HG03460 (cell line): Measurements from ENCODE around the gene SMYD3.

Source experiments
- ATAC-seq: cut with Tn5 transposase; IDR thresholded peaks from one replicate; pipeline ENCODE4 v1.9.1; 2021; ENCODE audit not compliant: unreplicated experiment

Gene SMYD3

DNA sequence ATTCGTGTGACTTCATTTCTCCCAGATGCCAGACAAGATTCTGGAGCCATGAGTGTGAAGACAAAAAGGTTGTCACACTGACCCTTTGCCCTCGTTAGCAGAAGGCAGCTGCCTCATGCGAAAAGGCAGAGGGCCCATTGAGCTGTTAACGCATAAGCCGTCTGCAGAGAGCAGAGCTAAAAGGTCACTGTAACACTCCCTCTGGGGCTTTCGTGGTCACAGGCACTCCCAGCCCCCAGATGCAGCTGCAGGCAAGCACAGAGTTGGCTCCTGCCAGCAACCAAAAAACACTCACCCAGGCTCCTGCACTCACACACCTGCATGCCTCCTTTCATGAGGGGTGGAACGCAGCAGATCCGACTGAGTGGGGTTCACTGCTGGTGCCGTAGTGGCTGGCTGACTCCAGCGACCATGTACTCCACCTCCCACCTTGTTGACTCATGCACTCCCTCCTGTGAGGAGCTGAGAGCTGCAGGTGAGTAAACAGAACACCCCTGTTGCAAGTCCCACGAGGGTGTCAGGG lies 287.5 kb downstream of the SMYD3 start:
- no peak for ATAC-seq

DNA sequence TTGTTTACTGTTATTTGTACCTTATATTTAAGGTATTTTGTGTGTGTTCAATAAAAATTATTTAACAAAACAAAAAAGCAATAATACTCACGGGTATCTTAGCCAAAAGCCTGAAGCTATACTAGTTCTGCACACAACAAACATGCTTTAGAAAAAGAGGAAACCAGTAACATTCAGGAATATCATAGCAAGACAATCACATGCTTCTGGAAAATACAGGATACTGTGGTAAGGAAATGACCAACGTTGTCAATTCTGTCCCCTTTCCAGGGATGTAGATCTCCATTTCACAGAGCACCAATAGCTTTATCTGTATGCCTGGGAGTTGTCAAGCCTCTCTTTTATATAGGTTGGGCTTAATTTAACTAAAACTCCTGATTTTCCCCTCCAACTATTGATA lies 288.4 kb downstream of the SMYD3 start:
- no peak for ATAC-seq

DNA sequence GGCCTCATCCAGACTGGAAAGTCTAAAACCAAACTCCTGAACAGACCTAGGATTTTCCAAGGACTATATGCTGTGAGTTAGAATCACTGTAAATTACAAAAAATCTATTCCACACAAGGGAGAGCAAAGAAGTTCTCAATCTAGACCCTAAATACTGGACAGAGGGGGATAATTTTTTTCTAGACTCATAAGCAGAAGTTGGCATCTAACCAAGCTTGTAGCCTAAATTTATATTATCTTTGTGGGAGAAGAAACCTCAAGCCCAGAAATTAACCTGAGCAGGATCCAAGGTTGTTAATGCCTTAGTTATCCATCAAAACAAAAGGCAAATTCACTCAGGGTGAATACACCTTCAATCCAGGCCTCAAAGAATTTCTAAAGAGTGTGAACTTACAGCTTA lies 290.2 kb downstream of the SMYD3 start:
- no peak for ATAC-seq

DNA sequence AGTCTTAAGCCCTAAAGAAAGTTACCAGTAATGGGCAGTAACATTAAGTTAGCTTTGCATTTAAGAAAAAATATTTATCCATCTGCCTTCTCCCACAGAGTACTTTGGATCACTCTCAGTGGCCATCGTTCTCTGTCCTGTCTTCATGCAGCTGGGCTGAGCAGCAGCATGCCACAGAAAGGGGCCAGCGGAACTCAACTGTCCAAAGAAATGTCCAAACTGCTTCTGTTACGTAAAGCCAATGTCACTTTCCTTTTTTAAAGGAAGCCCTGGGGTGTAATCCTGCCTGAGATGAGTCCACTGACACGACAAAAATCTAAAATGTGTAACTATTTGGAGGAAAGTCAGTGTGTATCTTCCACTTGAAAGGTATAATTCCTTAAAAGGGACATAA lies 291.6 kb downstream of the SMYD3 start:
- no peak for ATAC-seq

DNA sequence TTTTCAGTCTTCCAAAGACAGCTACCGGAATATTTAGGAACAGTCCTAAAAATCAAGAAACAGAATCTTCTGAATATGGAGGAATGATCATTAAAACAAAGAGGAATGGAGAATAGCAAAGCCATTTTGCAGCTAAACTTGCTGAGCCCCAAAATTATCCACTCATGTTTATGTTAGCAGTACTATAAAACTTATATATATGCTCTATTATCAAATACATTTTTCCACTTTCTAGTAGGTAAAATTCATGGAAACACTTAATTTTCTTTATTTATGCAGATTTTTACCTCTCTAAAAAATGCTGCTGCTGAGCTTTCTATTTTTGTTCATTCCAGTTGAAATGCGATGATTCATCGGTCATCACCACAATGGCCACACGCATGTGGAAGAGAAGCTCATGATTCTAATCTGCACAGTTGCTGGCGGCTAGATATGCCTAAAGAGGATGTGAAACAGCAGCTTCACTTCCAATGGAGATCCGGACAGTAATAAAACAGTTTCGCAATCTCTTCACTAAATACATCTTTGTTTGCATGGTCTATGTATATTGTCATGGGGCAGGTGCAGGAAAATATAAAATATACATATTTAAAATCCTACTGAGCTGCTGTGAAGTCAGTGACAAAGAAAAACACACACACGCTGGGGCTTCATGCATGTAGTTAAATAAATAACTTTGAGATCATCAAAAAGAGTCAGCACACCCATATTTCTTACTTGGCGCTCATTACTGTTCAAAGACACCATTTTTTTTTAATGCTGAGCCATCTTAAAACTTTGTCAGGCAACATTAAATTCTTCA lies 292.2 kb downstream of the SMYD3 start:
- peak; percentile 96 for ATAC-seq

DNA sequence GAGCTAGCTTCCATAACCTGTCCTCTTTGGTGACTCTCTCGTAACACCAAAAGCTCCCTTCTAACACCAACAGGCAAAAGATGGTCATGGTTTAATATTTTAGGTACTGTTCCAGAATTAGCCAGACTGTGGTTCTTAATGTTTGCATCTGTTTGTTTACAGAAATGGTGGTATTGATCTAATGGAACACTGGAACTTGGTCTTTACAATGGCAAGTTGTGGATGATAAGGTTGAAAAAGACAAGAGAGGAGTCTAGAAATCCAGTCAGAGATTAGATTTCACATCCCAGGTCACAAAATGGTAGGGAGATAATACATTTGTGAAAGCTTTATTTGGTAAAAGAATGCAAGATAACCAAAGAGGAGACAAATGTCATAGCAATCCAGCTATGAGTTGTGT lies 293.1 kb downstream of the SMYD3 start:
- no peak for ATAC-seq

DNA sequence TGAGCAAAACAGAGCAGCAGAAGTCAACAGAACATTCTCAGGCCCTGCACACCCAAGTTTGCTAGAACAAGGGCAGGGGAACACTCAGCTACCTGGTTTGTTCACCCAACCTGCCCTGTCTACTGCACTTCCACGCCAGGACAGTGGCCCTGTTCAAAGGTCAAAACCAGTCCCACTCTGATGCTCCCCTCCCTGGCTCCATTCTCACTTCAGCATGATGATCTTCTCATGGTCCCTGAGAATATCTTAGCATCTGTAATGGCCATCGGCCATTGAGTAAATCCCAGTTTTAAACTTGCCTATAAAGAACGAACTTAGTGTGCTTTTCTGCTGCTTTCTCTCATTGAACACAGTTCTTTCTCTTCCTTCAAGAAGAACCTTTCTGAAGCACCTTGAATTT lies 293.6 kb downstream of the SMYD3 start:
- ATAC-seq = no peak

DNA sequence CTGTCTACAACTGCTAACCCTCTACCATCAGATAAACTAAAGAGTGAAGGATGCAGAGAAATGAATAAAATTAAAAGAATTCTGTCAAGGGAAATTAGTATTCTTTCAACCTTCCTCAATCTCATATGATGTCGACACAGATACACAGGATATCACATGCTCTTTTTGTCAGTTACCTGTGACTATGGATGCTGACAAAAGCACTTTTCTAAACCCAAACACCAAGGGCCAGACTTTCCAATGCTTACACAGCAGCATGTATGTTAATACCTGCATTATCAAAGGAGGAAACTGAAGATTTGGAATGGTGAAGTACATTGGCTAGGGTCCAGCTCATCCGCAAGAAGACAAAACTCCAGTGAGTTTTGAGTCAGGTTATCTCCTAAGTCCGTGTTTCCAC lies 294.0 kb downstream of the SMYD3 start:
- ATAC-seq = no peak

DNA sequence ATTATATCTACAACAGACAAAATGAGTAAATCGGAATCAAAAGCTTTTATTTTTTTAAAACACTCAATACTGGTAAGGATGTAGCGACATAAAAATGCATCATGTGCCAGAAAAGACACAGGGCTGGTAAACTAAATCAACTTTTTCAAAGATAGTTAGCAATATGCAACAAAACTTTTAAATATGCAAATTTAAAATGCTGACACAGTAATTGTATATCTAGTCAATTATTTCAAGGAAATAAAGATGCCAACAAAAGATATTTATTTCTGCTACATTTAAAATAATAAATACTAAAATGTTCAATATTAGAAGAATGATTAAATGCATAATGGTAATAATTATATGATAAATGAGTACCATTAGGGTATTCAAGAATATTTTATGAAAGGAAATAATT lies 295.1 kb downstream of the SMYD3 start:
- no peak for ATAC-seq

DNA sequence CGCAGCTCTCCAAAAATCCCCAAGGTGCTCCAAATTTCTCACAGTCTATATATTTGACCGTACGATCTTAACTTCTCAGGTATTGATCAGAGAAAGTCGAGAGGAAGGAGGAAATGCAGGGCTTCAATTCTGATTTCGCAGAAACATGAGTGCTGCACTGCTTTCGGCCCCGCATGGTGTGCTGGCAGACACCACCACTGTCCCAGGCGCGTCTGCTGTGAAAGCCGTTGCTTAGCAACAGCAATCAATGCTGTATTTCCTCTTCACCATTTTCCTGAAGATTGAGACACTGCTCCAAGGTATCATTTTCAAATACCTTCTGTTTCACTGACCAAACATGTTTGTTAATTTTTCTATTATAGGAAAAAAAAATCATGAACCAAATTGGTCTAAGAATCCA lies 296.3 kb downstream of the SMYD3 start:
- ATAC-seq = no peak

DNA sequence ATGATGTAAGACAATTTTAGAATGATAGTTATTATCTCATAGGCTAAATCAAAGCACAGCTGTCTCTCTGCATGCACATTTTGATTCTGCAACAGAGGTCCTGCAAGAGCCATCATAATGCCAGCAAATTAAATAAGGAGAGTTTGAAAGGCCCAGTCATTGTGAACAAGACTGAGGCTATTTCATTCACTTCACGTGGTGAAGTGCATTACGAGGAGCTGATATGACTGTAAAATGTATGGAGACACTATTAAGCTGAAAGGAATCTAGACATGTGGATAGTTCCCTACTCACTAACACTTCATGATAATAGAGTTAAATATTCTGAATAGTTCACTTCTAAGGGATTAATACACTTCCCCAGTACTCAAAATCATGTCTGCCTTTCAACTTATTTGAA lies 299.0 kb downstream of the SMYD3 start:
- no peak for ATAC-seq

DNA sequence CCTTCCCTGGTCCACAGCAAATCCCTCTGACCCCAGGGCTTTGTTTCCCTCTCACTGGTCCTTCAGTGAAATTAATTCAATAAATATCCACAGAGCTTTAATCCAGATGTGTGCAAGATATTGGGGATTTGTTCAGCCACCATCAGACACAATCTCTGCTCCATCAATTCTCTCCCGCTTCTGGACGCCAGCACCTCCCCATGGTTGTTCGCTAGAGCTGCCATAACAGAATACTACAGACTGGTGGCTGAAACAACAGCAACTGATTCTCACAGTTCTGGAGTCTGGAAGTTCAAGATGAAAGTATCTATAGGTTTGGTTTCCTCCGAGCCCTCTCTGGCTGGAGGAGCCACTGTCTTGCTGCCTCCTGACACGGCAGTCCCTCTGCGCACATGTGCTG lies 303.9 kb downstream of the SMYD3 start:
- no peak for ATAC-seq

DNA sequence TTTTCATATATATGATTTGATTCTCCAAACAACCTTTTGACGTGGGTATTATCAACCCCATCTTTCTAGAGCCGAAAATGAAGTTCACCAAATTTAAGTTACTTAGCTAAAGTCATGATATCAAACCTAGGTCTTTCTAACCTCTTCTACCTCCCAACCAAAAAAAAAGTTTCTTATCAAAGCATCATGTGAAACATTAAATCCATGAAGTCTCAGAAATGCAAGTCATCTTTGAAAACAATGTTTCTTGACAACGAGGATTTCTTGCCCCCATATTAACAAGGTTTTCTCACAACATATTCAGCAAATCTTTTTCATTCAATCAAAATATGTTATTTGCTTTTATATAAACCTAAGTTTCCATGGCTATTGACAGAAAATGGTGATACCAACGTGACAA lies 306.3 kb downstream of the SMYD3 start:
- ATAC-seq = no peak

DNA sequence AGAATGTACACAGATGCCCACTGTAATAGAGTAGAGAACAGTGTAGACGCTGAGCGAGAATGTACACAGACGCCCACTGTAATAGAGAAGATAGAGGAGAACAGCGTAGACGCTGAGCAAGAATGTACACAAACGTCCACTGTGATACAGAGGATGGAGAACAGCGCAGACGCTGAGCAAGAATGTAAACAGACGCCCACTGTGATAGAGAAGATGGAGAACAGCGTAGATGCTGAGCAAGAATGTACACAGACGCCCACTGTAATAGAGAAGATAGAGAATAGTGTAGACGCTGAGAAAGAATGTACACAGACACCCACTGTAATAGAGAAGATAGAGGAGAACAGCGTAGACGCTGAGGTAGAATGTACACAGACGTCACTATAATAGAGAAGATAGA lies 306.9 kb downstream of the SMYD3 start:
- no peak for ATAC-seq

DNA sequence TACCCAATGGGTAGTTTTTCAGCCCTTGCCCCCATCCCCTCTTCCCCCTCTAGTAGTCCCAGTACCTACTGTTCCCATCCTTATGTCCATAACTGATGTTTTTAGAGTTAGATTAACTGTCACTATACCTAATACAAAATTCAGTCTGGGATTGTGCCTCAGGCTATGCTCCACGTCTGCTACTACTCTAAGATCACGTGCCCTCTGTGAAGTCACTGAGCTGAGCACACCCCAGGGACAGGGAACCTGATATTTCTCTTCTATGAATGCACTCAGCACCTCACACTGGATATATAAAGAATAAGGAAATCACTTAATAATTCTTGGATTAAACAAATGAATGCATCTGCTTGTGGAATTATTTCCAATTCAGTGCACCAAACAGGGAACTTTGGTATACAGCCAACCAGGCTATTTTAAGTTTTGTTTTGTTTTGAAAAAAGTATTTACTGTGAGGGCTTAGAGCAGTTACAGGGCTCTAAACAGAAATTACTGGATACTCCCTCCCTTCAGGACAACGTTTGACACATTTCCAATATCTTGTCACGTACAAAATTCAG lies 307.9 kb downstream of the SMYD3 start:
- ATAC-seq = no peak

DNA sequence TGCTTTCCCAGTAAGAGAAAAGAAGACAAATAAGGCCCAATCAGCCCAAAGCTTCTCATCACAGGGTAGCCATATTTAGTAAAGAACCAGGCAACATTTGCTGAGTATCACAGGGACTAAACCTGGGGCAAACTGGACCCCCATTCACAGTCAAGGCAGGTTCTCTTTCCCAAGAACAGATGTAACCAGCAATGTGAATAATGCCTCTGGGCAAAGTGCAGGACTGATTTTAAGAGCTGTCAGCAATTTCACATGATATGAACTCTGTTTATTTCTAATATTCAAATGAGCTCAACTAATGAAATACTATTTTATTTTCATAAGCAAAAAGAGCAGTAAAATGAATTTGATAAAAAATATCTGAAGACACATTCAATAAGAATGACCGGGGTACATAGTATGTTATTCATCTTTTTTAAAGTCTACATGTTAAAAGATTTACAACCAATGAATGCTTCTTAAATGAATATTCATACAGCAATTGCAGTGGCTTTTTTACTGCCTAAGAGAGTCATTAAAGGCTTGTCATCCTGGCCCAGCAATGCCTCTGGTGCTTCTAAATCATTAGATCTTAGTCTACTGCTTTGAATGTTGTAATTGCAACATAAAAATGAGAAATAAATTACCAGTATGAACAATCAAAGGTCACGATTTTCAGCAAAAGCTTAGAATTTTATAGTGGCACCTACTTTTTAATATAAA lies 308.8 kb downstream of the SMYD3 start:
- ATAC-seq = no peak

DNA sequence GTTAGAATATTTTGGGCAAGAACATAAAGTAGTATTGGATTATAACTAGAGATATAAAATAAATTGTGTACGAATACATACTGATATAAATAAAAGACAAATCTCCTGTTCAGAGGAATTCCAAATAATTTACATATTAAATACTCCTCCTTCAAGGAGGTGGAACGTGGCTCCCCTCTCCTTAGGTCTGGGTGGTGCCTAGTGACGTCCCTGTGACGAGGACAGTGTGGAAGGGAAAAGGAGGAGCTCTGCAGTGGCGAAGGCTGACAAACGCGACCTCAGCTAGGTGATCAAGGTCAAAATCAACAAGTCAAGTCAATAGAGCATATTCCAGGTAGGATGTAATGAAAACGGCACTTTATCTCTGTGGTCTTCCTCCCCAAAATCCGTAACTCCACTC lies 310.0 kb downstream of the SMYD3 start:
- no peak for ATAC-seq

DNA sequence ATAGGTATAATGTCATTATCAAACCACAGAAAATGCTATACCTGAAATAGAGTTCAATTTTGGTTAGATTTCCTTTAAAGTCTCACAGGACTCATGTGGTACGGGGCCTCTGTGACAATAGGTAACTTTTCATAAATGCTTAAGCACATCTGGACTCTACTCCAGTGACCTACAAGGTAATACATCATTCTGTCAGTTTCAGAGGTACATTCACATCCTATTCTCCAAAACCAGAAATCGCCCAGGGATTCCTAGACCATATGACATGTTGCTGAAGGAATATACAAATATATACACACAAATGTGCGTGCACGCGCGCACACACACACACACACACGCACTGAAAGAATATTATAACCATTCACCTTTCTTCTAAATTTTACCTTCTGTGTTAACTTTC lies 311.8 kb downstream of the SMYD3 start:
- no peak for ATAC-seq

DNA sequence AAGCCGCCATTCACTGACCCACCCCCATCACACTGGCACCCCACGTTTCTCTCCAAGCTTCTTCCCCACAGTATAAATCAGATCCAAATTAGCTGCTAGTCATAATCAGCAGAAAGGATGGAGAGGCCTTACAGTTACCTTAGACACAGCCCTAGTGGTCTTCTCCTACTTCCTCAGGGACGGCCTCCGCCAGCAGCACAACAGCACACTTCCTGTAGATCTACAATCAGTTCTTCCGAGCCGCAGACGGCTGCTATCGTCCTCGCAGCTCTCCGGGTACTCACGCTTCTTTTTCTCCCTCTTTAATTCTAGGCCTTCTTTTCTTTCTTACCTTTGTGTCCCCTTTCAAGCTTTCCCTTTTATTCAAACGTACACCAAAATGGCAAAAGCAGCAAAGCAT lies 313.5 kb downstream of the SMYD3 start:
- no peak for ATAC-seq

DNA sequence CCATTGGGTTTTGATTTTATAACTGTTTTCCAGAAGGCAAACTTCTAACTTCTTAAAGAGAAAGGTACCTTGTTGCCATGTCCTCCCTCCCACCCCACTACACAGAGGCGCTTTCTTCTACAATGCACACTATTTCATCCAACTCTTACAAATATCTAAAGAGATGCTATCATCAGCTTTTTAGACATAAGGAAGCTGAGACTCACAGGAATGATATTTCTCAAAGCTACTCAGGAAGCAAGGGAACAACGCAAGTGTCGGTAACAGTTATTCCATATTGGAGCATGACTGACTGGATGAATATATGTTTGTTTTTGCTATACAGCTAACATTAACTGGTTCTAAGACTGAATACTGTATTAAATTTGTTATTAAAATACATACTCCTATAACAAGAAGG lies 318.0 kb downstream of the SMYD3 start:
- no peak for ATAC-seq

DNA sequence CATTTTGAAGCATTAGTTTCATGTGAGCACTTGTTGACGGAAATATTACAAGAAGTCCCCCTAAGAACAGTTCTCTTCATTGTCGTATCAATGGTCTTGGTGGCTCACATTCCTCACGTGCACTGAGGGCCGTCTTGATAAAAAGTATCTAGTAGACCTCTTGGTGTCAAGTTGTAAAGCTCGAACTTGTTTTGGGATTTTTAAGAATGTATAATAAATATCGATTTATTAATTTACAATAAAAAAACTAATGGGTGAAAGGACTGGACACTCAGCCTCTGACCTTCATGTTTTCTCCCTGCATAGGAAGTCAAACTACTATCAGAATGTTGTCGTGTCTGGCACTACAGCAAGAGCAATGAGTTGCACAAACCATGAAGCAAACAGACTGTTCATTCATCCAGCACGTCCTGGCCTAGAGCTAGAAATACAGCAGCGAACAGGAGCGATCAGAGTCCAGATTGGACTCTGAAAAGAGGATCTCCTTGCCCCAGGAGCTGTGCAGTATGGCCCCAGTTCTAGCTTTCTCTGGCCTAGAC lies 319.2 kb downstream of the SMYD3 start:
- no peak for ATAC-seq

DNA sequence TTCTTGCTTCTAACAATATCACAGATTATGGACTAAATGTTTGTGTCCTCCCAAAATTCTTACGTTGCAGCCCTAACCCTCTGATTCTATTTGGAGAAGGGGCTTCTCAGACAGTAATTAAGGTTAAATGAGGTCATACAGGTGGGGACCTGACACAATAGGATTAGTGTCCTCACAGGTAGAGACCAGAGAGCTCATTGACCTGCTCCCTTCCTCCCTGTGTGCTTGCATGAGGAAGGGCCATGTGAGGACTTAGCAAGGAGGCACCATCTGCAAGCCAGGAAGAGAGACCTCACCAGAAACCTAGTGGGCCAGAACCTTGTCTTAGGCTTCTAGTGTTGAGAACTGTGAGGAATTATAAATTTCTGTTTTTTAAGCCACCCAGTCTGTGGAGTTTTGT lies 322.6 kb downstream of the SMYD3 start:
- ATAC-seq = no peak
